Measurements from ENCODE around the gene LGR6.

The LGR6 gene

DNA sequence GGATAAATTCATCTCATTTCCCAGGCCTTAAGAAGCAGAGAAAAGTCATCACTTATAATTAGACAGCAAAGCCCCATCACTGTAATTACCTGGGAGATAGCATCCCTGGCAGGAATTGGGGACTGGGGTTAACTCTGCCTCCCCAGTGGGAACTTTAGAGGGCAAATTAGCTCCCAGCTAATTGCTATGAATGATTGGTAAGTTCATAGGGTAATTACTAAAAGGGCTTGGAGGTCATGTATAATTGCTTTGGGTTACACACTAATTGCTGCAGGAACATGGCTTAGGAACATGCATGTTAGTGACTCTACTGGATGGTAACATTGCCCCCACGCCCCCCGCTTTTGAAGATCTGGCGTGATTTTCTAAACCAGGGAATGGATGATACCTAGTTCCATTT, 83.3 kb downstream of the LGR6 start:
- H3K9ac ChIP-seq: no peak overlapping the region
- H3K36me3 ChIP-seq (ENCODE audit: control insufficient read depth, insufficient read depth, low read length): no peaks in the 10 kb centered on the region
- no peaks in the 10 kb centered on the region for H3K79me2 ChIP-seq
- H3K9me3 ChIP-seq (ENCODE audit: control insufficient read depth, low read length): no peaks in the 10 kb centered on the region
- H3K4me3 ChIP-seq (ENCODE audit: low read depth, low read length): no peak overlapping the region
- no peak overlapping the region for H2AFZ ChIP-seq
- TF ChIP-seq, protein P1, sequence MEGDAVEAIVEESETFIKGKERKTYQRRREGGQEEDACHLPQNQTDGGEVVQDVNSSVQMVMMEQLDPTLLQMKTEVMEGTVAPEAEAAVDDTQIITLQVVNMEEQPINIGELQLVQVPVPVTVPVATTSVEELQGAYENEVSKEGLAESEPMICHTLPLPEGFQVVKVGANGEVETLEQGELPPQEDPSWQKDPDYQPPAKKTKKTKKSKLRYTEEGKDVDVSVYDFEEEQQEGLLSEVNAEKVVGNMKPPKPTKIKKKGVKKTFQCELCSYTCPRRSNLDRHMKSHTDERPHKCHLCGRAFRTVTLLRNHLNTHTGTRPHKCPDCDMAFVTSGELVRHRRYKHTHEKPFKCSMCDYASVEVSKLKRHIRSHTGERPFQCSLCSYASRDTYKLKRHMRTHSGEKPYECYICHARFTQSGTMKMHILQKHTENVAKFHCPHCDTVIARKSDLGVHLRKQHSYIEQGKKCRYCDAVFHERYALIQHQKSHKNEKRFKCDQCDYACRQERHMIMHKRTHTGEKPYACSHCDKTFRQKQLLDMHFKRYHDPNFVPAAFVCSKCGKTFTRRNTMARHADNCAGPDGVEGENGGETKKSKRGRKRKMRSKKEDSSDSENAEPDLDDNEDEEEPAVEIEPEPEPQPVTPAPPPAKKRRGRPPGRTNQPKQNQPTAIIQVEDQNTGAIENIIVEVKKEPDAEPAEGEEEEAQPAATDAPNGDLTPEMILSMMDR (IDR thresholded peaks at IDR 0.05): no peak
- H3K4me1 ChIP-seq: no peaks in the 10 kb centered on the region
- no peak overlapping the region for H3K27ac ChIP-seq
- no peaks in the 10 kb centered on the region for H3K27me3 ChIP-seq (ENCODE audit: control insufficient read depth, insufficient read depth, low read length)
- no peak overlapping the region for H3K4me2 ChIP-seq (ENCODE audit: low read length)

DNA sequence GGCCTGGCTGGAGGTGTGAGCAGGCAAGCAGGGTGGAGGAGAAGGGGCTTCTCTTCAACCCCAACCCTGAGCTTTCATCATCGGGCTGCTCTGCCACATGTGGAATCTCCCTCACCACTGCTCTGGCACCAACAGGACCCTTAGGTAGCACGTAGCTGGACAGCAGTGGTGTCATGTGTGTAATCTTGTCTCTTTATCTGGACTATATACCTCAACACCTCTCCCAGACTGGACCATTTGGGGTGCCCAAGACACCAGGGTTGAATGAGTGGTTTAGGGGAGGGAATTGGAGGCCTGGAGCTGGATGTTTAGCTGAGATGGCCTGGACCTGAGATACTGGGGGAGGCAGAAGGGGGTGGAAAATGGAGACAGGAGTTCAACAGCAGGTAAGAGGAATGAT, 85.2 kb downstream of the LGR6 start:
- no peaks in the 10 kb centered on the region for H3K79me2 ChIP-seq
- no peak overlapping the region for H3K4me2 ChIP-seq (ENCODE audit: low read length)
- no peaks in the 10 kb centered on the region for H3K36me3 ChIP-seq (ENCODE audit: control insufficient read depth, insufficient read depth, low read length)
- no peak overlapping the region for H3K4me3 ChIP-seq (ENCODE audit: low read depth, low read length)
- no peak overlapping the region for H3K9ac ChIP-seq
- H3K27me3 ChIP-seq (ENCODE audit: control insufficient read depth, insufficient read depth, low read length): no peaks in the 10 kb centered on the region
- TF ChIP-seq, protein P1 (IDR thresholded peaks at IDR 0.05): no peak
- H2AFZ ChIP-seq: no peak overlapping the region
- no peaks in the 10 kb centered on the region for H3K9me3 ChIP-seq (ENCODE audit: control insufficient read depth, low read length)
- no peak overlapping the region for H3K27ac ChIP-seq
- H3K4me1 ChIP-seq: no peaks in the 10 kb centered on the region

DNA sequence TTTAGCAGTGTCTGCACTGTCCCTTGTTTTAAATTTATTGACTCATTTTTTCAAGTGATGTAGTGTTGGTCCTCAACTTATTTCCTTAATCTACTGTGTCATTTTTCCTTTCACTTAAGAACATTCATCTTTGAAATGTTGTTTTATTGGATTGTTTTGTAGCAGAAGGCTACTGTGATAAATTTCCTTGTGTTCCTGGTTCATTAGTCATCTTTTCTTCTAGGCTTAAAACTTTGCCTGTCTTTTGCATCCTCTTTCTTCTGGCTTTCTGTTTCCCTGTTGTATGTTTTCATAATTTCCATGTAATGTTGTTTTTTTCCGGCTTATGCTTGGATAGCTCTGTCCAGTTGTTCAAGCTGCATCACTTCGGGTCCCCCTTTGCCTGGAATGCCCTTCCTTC, 86.2 kb downstream of the LGR6 start:
- H3K79me2 ChIP-seq: no peaks in the 10 kb centered on the region
- H3K27ac ChIP-seq: no peak overlapping the region
- TF ChIP-seq, protein P1 (IDR thresholded peaks at IDR 0.05): no peak
- H3K9ac ChIP-seq: no peak overlapping the region
- H3K4me3 ChIP-seq (ENCODE audit: low read depth, low read length): no peak overlapping the region
- H2AFZ ChIP-seq: no peak overlapping the region
- no peaks in the 10 kb centered on the region for H3K36me3 ChIP-seq (ENCODE audit: control insufficient read depth, insufficient read depth, low read length)
- no peak overlapping the region for H3K4me2 ChIP-seq (ENCODE audit: low read length)
- H3K4me1 ChIP-seq: no peaks in the 10 kb centered on the region
- no peaks in the 10 kb centered on the region for H3K27me3 ChIP-seq (ENCODE audit: control insufficient read depth, insufficient read depth, low read length)
- H3K9me3 ChIP-seq (ENCODE audit: control insufficient read depth, low read length): no peaks in the 10 kb centered on the region

DNA sequence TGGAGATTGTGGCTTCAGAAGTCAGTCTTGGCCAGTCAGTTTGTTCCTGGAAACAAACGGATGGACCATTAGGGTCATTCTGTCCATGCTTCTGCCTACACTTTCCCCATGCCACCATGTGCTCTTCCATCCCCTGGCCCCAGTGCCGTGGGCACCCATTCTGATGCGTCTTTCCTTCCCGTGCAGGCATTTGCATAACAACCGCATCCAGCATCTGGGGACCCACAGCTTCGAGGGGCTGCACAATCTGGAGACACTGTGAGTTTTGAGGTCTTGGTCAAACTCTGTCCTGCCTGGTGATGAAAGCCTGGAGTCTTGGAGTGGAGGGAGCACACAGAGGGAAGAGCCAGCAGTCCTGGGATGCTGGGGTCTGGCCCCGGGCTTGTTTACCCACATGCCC, 87.0 kb downstream of the LGR6 start:
- Histone ChIP-seq H3K4me2 (ENCODE audit: low read length) (no peak overlapping the region), H3K36me3 (ENCODE audit: control insufficient read depth, insufficient read depth, low read length) (no peaks in the 10 kb centered on the region), H3K79me2 (no peaks in the 10 kb centered on the region), H3K9me3 (ENCODE audit: control insufficient read depth, low read length) (no peaks in the 10 kb centered on the region), H3K9ac (no peak overlapping the region), H3K4me3 (ENCODE audit: low read depth, low read length) (no peak overlapping the region), H3K4me1 (no peaks in the 10 kb centered on the region), H3K27me3 (ENCODE audit: control insufficient read depth, insufficient read depth, low read length) (no peaks in the 10 kb centered on the region), H3K27ac (no peak overlapping the region), H2AFZ (no peak overlapping the region)
- TF ChIP-seq, protein P1 (IDR thresholded peaks at IDR 0.05): no peak

DNA sequence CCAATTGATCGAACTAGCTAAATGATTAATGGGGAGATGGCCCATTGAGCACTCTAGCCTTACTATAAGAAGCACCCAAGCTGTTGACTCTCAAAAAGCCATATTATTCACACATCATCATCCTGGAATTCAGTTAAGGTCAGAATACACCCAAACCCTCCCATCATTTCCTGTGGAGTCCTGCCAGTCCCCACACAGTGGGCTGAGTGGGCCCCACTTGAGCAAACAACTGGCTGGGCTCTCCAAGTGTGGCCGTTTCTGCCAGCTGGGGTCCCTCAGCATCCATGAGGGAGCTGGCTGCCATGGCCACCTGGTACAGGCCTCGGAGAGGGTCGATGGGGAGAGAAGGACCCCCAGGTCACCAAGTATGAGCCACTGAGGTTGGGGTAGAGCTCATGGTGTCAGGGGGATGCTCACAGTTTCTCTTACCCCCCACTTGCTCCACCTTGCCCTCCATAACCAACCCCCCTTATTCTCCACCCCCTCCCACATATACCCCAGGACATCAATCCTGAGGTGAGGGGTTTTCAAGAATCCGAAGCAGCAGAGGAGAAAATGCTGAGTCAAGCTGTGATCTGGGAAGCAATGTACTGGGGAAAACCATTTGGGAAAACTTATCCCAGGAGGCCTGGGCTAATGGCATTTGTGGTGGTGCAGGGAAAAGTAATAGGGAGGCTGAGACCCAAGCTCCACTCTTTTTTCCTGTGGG, 87.9 kb downstream of the LGR6 start:
- no peak overlapping the region for H3K27ac ChIP-seq

More for the DNA sequence above, 87.9 kb downstream of the LGR6 start:
- Histone ChIP-seq H2AFZ (no peak overlapping the region), H3K36me3 (ENCODE audit: control insufficient read depth, insufficient read depth, low read length) (no peaks in the 10 kb centered on the region), H3K9me3 (ENCODE audit: control insufficient read depth, low read length) (no peaks in the 10 kb centered on the region), H3K4me2 (ENCODE audit: low read length) (no peak overlapping the region), H3K79me2 (no peaks in the 10 kb centered on the region), H3K4me3 (ENCODE audit: low read depth, low read length) (no peak overlapping the region), H3K4me1 (no peaks in the 10 kb centered on the region), H3K9ac (no peak overlapping the region), H3K27me3 (ENCODE audit: control insufficient read depth, insufficient read depth, low read length) (no peaks in the 10 kb centered on the region)
- TF ChIP-seq, protein P1 (IDR thresholded peaks at IDR 0.05): no peak
